ENCODE measurements around the gene HMGB2. TPM values are rescaled to one million over a fixed set of nuclear protein-coding genes. Genes with fewer than 3 reads are reported as not detected.

HMGB2 gene
- total RNA-seq, result 311 and 315 TPM in 2 replicates

DNA sequence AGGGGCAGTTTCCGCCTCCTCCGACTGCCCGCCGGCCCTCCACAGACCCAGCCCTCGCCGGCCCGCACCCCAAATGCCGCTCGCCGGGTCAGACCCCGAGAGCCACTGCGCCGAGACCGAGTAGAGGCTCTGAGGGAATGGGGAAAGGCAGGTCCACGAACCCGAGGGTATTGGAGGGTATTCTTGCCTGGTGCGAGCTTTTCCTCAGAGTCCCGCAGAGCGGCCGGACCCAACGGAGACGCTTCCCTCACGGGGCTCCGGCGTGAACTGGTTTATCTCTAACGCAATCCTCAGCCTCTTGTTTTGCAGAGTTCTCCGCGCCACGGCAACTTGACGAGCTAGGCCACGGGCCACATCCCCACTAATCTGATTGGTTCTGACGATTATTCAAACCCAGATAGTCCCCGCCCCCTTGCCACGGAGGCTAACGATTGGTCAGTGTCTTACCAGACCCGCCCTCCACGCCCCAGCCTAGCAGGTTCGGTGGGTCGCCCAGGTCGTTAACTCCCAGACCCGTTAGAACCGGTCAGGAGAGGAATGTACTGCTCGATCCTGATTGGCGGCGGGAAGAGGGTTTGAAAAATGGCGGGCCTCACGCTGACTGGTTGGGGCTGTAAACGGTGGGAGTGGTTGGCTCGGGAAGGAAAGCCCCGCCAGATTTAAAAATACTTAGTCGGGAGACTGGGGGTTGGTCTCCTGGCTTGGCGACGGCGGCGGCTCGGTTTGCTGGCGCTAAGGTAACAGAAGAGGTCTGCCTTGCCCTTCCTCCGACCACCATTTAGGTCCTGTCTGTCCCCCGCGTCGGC is at the start of gene HMGB2:
HMGB2 (minus strand) TSS at position 274 of the 806 bp plus-strand sequence. CDS start 709 bp downstream, outside the sequence.
- intact Hi-C loops (cut with micrococcal nuclease), result loop anchor here (1.0 to 5.0 kb wide), 3 partner anchors 36 to 948 kb away; partner anchors contain the start of genes CEP44, FBXO8, GALNT7 and SAP30
- DNase-seq, result peak; percentile 100
- Mint-ChIP-seq H3K4me3 (peak within 1 kb of the TSS; percentile 97), H3K36me3 (ENCODE audit: low read depth) (peaks cover 38% of the 10 kb centered on the region), H3K27me3 (no peaks in the 10 kb centered on the region), H3K4me1 (peaks cover 47% of the 10 kb centered on the region), H3K9me3 (no peaks in the 10 kb centered on the region), H3K27ac (peak within 1 kb of the TSS; percentile 100)

DNA sequence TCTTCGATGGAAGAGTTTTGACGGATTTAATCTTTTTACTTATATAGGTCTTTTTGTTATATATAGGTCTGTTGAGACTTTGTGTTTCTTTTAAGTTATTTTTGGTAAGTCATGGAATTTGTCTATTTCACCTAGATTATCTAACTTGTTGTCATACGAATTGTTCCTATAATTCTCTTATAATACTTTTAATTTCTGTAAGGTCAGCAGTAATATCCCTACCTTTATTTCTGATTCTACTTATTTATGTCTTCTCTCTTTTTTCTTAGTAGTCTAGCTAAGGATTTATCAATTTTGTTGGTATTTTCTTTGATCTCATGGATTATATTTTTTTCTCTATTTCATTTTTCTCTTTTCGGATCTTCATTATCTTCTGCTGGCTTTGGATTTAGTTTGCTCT is 48.2 kb upstream of the HMGB2 start:
- Mint-ChIP-seq H3K4me1 (peaks cover 4% of the 10 kb centered on the region), H3K4me3 (no peak overlapping the region), H3K27ac (no peak overlapping the region), H3K36me3 (ENCODE audit: low read depth) (peaks cover 6% of the 10 kb centered on the region), H3K27me3 (peaks cover 5% of the 10 kb centered on the region), H3K9me3 (peaks cover 4% of the 10 kb centered on the region)
- DNase-seq, result no peak
- intact Hi-C loops (cut with micrococcal nuclease), result no loop called here

DNA sequence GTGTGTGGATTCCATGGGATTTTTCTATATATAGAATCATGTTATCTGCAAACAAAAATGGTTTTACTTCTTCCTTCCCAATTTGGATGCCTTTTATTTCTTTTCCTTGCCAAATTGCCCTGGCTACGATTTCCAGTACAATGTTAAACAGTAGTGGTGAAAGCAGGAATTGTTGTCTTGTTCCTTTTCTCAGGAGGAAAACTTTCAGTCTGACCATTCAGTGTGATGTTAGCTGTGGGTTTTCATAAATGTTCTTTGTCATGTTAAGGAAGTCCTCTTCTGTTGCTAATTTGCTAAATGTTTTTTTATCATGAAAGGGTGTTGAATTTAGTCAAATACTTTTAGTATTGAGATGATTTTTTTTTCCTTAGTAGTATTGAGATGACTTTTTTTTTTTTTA is 47.5 kb upstream of the HMGB2 start:
- Mint-ChIP-seq H3K9me3 (peaks cover 4% of the 10 kb centered on the region), H3K36me3 (ENCODE audit: low read depth) (peaks cover 8% of the 10 kb centered on the region), H3K4me3 (no peak overlapping the region), H3K27me3 (peaks cover 5% of the 10 kb centered on the region), H3K4me1 (peaks cover 4% of the 10 kb centered on the region), H3K27ac (no peak overlapping the region)
- no peak for DNase-seq
- intact Hi-C loops (cut with micrococcal nuclease), result no loop called here

DNA sequence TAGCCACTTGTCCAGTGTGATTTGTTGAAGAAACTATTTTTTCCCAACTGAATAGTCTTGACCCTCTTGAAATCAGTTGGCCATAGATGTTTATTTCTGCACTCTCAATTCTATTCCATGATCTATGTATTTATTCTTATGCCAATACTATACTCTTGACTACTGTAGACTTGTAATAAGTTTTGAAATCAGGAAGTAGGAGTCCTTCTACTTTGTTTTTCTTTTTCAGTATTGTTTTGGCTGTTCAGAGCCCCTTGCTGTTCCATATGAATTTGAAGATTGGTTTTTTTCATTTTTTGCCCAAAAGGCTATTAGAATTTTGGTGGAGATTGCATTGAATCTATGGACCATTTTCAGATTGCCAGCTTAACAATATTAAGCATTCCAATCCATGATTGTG is 46.8 kb upstream of the HMGB2 start:
- Mint-ChIP-seq H3K9me3 (peaks cover 4% of the 10 kb centered on the region), H3K27ac (no peak overlapping the region), H3K36me3 (ENCODE audit: low read depth) (peaks cover 11% of the 10 kb centered on the region), H3K4me1 (peaks cover 5% of the 10 kb centered on the region), H3K4me3 (no peak overlapping the region), H3K27me3 (peaks cover 5% of the 10 kb centered on the region)
- DNase-seq, result no peak
- intact Hi-C loops (cut with micrococcal nuclease), result loop anchor here (1.0 kb wide), 1 partner anchor 9 kb away; no protein-coding TSS in a partner anchor

DNA sequence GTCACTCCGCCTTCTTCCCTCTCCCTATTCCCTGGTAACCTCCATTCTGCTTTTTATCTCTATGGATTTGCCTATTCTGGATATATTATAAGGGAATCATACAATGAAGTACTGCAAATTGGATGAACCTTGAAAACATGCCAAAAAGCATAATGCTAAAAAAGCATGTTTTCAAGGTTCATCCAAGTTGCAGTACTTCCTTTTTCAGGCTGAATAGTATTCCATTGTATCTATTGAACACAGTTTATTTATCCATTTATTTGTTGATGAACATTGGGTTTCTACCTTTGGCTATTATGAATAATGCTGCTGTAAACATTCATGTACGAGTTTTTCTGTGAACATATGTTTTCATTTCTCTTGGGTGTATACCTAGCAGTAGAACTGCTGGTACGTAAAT is 45.8 kb upstream of the HMGB2 start:
- H3K9me3 Mint-ChIP-seq, result peaks cover 4% of the 10 kb centered on the region
- H3K4me3 Mint-ChIP-seq, result no peak overlapping the region
- intact Hi-C loops (cut with micrococcal nuclease), result loop anchor here (1.0 kb wide), 1 partner anchor 8 kb away; no protein-coding TSS in a partner anchor
- H3K27ac Mint-ChIP-seq, result no peak overlapping the region
- peaks cover 8% of the 10 kb centered on the region for H3K4me1 Mint-ChIP-seq
- peaks cover 15% of the 10 kb centered on the region for H3K36me3 Mint-ChIP-seq (ENCODE audit: low read depth)
- no peak for DNase-seq
- peaks cover 5% of the 10 kb centered on the region for H3K27me3 Mint-ChIP-seq

DNA sequence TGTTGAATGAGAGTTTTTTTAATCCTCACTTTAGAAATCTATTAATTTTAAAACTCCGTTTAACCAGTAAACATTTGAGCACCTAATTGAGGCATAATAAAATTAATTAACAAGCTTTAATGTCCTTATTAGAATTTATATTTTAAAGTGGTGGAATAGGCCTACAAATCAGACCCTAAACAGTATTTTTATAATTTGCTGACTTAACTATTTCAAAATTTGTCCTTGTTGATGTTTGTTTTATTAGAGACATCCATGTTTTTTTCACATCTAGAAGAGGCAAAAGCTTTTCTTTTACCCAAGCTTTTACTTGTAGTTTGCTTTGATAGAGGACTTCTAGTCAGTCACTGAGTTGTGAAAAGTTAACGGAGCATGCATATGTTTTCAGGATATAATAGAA is 40.4 kb upstream of the HMGB2 start:
- Mint-ChIP-seq H3K9me3 (no peaks in the 10 kb centered on the region), H3K4me1 (peaks cover 23% of the 10 kb centered on the region), H3K27me3 (no peaks in the 10 kb centered on the region), H3K36me3 (ENCODE audit: low read depth) (peaks cover 28% of the 10 kb centered on the region), H3K4me3 (no peak overlapping the region), H3K27ac (no peak overlapping the region)
- intact Hi-C loops (cut with micrococcal nuclease), result loop anchor here (5.0 kb wide), 1 partner anchor 908 kb away; the partner anchor contains the start of genes CEP44 and FBXO8
- DNase-seq, result no peak

DNA sequence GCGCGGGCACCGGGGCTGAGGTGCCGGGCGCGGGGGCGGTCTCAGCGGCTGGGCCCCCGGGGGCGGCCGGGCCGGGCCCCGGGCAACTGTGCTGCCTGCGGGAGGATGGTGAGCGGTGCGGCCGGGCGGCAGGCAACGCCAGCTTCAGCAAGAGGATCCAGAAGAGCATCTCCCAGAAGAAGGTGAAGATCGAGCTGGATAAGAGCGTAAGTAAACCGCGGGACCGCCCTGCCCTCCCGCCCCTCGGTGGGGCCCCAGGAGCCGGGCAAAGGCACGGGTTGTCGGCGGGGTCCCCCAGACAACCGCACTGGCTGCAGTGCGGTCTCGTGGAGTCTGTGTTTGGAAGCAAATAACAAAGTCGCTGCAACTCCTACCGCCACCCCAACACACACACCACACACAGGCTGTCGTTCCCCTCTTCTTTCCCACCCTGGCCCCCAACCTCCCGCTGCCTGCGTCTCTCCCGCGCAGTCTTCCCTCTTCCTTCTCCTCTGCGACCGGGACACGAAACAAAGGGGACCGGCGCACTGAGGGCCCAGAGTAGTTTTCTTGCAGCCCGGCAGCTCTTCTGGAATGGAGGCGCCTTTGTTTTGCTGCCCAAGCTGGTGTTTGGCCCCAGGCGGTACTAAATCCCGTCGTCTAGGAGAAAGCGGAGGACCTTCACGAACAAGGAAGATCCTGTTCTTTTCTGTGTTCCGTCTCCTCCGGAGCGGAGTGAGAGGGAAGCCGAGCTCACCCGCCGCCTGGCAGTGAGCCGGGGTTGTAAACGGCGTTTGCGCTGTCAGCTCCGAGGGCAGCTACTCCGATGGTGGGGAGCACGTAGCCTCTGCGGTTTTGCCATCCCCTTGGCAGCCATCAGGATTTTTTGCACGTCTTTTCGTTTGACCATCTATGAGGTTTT is 37.4 kb upstream of the HMGB2 start:
- Mint-ChIP-seq H3K4me3 (peak overlapping the region; percentile 100), H3K27ac (peak overlapping the region; percentile 92), H3K9me3 (no peaks in the 10 kb centered on the region), H3K27me3 (no peaks in the 10 kb centered on the region), H3K4me1 (peaks cover 38% of the 10 kb centered on the region), H3K36me3 (ENCODE audit: low read depth) (peaks cover 25% of the 10 kb centered on the region)
- DNase-seq, result peak; percentile 84
- intact Hi-C loops (cut with micrococcal nuclease), result loop anchor here (1.0 to 5.0 kb wide), 3 partner anchors 9 to 911 kb away; partner anchors contain the start of genes CEP44 and FBXO8

DNA sequence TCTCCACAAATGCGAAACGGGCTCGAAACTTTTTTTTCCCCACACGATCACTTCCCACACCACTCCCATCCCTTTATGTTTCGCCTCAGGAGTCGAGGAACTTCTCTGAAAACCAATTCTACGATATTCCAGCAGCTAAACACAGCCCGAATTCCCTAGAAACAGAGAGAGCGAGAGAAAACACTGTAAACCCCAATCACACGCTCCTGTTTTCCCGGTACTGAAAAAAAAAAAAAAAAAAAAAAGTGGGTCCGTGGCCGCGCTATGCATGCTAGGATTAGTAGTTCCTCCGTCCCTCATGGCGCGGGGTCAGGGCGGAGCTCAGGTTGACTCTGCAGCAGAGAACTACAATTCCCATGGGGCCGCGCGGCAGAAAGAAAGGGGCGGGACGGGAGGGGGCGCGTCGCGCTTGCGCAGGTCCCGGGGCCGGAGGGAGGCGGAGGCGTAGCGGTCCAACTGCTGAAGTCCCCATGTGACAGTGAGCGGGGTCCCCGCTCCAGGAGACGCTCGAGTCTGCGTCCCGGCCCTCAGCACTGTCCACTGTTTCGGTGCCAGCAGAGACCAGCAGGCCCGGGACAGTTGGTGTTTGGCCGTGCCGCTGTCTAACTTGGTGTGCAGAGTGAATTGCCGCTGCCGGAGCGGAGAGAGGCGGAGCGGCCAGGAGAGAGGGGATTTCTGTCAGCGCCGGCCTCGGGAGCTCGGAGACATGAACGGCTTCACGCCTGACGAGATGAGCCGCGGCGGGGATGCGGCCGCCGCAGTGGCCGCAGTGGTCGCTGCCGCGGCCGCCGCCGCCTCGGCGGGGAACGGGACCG is 36.5 kb upstream of the HMGB2 start, which contains the start of gene SAP30:
SAP30 (plus strand) TSS at position 478 of the 815 bp plus-strand sequence; CDS start at position 707, 229 bp downstream.
- H3K9me3 Mint-ChIP-seq, result no peaks in the 10 kb centered on the region
- H3K27ac Mint-ChIP-seq, result peak within 1 kb of the TSS; percentile 99
- intact Hi-C loops (cut with micrococcal nuclease), result loop anchor here (1.0 to 5.0 kb wide), 4 partner anchors 36 to 912 kb away; partner anchors contain the start of genes CEP44, FBXO8, GALNT7 and HMGB2
- peaks cover 20% of the 10 kb centered on the region for H3K36me3 Mint-ChIP-seq (ENCODE audit: low read depth)
- no peaks in the 10 kb centered on the region for H3K27me3 Mint-ChIP-seq
- peak; percentile 97 for DNase-seq
- peak within 1 kb of the TSS; percentile 100 for H3K4me3 Mint-ChIP-seq
- H3K4me1 Mint-ChIP-seq, result peaks cover 43% of the 10 kb centered on the region

DNA sequence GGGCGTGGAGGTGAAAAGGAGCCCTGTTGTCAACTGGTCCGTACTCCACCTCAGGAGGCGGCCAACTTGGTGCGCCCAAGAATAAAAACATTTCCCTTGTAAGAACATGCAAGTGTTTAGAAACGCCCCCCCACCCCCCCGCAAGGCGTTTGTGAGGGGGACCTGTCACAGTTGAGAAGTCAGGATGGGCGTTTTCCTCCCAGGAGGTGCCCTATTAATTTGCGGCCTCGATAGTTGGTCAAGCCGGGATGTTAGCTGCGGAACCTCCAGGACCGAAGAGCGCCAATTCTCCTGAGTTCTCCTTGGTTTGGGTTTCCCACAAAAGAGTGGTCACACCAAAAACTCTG is 35.9 kb upstream of the HMGB2 start:
- peaks cover 48% of the 10 kb centered on the region for H3K4me1 Mint-ChIP-seq
- H3K36me3 Mint-ChIP-seq (ENCODE audit: low read depth), result peaks cover 19% of the 10 kb centered on the region
- no peak for DNase-seq
- intact Hi-C loops (cut with micrococcal nuclease), result loop anchor here (1.0 to 5.0 kb wide), 4 partner anchors 36 to 912 kb away; partner anchors contain the start of genes CEP44, FBXO8, GALNT7 and HMGB2
- peak overlapping the region; percentile 100 for H3K4me3 Mint-ChIP-seq
- no peaks in the 10 kb centered on the region for H3K9me3 Mint-ChIP-seq
- H3K27me3 Mint-ChIP-seq, result no peaks in the 10 kb centered on the region
- H3K27ac Mint-ChIP-seq, result peak overlapping the region; percentile 99

DNA sequence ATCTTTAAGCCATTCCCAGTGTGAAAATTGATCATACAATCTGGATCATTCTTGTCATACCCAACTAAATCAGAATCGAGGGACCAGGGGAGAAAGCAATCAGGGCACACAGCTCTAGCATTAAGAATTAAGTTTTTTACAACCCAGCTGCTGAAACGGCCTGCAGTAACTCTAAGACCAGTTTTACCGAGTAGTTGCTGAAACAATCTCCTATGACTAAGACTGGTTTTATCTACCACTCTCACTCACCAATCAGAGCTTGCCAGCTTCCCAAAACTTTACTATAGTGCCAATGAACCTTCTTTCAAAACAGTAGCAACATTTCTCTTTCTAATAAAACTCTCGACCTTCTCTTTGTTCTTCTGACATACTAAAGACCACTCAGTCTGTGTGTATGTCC is 33.8 kb upstream of the HMGB2 start:
- Mint-ChIP-seq H3K9me3 (no peaks in the 10 kb centered on the region), H3K27ac (peak overlapping the region; percentile 68), H3K4me3 (peak overlapping the region; percentile 71), H3K27me3 (no peaks in the 10 kb centered on the region), H3K36me3 (ENCODE audit: low read depth) (peaks cover 15% of the 10 kb centered on the region), H3K4me1 (peaks cover 44% of the 10 kb centered on the region)
- intact Hi-C loops (cut with micrococcal nuclease), result no loop called here
- DNase-seq, result no peak

DNA sequence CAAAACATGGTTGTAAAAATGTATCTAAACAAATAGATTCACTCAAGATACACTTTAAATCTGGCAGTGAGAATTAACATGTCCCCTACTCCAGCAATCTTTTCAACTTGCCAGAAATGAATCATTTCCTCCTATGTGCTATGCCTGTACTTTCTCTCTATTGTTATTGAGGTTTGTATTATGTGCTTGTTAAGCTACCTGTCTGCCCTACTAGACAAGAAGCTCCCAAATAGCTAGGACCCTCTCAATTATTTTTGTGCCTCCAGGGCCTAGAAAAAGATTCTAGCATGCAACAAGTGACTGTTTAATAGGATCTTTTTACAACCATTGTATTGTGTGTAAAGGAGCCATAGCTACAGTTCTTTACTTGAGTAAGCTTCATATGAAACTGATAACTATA is 33.1 kb upstream of the HMGB2 start:
- Mint-ChIP-seq H3K27ac (peak overlapping the region; percentile 80), H3K4me1 (peaks cover 40% of the 10 kb centered on the region), H3K9me3 (no peaks in the 10 kb centered on the region), H3K36me3 (ENCODE audit: low read depth) (peaks cover 15% of the 10 kb centered on the region), H3K4me3 (peak overlapping the region; percentile 66), H3K27me3 (no peaks in the 10 kb centered on the region)
- intact Hi-C loops (cut with micrococcal nuclease), result no loop called here
- peak; percentile 68 for DNase-seq

DNA sequence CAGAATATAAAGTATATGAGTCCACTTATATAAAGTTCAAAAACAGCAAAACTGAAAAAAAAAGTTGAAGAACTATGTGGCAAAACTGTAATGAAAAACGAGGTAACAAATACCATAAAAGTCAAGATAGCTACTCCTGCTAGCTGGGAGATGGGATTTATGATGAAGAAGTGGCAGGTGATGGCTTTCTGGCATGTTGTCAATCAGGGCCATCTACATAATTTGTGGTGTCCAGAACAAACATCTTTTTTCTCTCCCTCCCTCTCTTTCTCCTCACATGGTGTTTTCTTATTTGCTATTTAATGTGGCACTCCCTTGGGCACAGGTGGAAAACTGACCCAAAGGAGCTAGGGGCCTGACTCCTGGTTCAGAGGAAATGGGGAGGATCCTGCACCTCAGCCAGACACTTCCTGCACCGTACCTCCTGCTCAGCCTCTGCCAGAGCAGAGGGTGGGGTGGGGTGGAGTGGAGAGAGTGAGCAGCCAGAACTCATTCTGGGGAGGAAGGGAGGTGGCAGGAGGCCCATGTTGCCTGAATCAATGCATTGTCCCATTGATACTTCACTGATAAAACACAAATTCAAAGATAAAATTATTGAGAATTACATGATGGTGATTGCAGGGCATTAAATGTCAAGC is 31.3 kb upstream of the HMGB2 start:
- Mint-ChIP-seq H3K9me3 (no peaks in the 10 kb centered on the region), H3K4me1 (peaks cover 38% of the 10 kb centered on the region), H3K27me3 (no peaks in the 10 kb centered on the region), H3K36me3 (ENCODE audit: low read depth) (peaks cover 6% of the 10 kb centered on the region), H3K4me3 (no peak overlapping the region), H3K27ac (peak overlapping the region; percentile 39)
- DNase-seq, result peak; percentile 77
- intact Hi-C loops (cut with micrococcal nuclease), result loop anchor here (2.0 kb wide), 1 partner anchor 21 kb away; no protein-coding TSS in a partner anchor
